ENCODE data around the gene ACMSD. TPM values are rescaled to one million over a fixed set of nuclear protein-coding genes. Genes with fewer than 3 reads are reported as not detected.

Gene ACMSD
- total and polyA plus RNA-seq, 9 of the 15 experiments (the other 6 are each of a cell fraction or from before 2014, with no cell fraction given) = not detected

DNA sequence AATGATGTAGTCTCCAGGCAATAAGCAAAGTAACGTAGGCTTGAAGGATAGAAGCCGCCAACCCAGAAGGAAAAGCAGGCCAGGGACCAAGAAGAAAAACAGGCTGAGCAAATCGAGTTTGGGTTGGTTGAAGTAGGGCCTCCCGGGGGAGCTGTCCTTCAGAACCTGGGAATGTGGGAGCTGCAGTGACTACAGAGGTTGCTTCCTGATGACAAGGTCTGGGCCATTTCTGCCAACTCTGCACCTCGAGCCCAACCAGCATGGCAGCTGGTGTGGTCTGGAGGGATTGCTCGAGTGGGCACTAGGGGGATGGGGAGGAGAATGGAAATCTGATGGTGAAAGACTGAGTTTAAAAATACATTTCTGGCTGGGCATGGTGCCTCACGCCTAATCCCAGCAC lies 14.1 kb downstream of the ACMSD start (continued):
- TF ChIP-seq, protein P1, sequence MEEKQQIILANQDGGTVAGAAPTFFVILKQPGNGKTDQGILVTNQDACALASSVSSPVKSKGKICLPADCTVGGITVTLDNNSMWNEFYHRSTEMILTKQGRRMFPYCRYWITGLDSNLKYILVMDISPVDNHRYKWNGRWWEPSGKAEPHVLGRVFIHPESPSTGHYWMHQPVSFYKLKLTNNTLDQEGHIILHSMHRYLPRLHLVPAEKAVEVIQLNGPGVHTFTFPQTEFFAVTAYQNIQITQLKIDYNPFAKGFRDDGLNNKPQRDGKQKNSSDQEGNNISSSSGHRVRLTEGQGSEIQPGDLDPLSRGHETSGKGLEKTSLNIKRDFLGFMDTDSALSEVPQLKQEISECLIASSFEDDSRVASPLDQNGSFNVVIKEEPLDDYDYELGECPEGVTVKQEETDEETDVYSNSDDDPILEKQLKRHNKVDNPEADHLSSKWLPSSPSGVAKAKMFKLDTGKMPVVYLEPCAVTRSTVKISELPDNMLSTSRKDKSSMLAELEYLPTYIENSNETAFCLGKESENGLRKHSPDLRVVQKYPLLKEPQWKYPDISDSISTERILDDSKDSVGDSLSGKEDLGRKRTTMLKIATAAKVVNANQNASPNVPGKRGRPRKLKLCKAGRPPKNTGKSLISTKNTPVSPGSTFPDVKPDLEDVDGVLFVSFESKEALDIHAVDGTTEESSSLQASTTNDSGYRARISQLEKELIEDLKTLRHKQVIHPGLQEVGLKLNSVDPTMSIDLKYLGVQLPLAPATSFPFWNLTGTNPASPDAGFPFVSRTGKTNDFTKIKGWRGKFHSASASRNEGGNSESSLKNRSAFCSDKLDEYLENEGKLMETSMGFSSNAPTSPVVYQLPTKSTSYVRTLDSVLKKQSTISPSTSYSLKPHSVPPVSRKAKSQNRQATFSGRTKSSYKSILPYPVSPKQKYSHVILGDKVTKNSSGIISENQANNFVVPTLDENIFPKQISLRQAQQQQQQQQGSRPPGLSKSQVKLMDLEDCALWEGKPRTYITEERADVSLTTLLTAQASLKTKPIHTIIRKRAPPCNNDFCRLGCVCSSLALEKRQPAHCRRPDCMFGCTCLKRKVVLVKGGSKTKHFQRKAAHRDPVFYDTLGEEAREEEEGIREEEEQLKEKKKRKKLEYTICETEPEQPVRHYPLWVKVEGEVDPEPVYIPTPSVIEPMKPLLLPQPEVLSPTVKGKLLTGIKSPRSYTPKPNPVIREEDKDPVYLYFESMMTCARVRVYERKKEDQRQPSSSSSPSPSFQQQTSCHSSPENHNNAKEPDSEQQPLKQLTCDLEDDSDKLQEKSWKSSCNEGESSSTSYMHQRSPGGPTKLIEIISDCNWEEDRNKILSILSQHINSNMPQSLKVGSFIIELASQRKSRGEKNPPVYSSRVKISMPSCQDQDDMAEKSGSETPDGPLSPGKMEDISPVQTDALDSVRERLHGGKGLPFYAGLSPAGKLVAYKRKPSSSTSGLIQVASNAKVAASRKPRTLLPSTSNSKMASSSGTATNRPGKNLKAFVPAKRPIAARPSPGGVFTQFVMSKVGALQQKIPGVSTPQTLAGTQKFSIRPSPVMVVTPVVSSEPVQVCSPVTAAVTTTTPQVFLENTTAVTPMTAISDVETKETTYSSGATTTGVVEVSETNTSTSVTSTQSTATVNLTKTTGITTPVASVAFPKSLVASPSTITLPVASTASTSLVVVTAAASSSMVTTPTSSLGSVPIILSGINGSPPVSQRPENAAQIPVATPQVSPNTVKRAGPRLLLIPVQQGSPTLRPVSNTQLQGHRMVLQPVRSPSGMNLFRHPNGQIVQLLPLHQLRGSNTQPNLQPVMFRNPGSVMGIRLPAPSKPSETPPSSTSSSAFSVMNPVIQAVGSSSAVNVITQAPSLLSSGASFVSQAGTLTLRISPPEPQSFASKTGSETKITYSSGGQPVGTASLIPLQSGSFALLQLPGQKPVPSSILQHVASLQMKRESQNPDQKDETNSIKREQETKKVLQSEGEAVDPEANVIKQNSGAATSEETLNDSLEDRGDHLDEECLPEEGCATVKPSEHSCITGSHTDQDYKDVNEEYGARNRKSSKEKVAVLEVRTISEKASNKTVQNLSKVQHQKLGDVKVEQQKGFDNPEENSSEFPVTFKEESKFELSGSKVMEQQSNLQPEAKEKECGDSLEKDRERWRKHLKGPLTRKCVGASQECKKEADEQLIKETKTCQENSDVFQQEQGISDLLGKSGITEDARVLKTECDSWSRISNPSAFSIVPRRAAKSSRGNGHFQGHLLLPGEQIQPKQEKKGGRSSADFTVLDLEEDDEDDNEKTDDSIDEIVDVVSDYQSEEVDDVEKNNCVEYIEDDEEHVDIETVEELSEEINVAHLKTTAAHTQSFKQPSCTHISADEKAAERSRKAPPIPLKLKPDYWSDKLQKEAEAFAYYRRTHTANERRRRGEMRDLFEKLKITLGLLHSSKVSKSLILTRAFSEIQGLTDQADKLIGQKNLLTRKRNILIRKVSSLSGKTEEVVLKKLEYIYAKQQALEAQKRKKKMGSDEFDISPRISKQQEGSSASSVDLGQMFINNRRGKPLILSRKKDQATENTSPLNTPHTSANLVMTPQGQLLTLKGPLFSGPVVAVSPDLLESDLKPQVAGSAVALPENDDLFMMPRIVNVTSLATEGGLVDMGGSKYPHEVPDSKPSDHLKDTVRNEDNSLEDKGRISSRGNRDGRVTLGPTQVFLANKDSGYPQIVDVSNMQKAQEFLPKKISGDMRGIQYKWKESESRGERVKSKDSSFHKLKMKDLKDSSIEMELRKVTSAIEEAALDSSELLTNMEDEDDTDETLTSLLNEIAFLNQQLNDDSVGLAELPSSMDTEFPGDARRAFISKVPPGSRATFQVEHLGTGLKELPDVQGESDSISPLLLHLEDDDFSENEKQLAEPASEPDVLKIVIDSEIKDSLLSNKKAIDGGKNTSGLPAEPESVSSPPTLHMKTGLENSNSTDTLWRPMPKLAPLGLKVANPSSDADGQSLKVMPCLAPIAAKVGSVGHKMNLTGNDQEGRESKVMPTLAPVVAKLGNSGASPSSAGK (IDR thresholded peaks at IDR 0.05) = no peak
- no peak for TF ChIP-seq ZNF444 (CRISPR knock-in tag; IDR thresholded peaks at IDR 0.05)
- TF ChIP-seq CBX3 (IDR thresholded peaks at IDR 0.05; ENCODE audit: borderline replicate concordance in 1 of 2, low read length in 2 of 2) = no peak
- TF ChIP-seq, protein P2, sequence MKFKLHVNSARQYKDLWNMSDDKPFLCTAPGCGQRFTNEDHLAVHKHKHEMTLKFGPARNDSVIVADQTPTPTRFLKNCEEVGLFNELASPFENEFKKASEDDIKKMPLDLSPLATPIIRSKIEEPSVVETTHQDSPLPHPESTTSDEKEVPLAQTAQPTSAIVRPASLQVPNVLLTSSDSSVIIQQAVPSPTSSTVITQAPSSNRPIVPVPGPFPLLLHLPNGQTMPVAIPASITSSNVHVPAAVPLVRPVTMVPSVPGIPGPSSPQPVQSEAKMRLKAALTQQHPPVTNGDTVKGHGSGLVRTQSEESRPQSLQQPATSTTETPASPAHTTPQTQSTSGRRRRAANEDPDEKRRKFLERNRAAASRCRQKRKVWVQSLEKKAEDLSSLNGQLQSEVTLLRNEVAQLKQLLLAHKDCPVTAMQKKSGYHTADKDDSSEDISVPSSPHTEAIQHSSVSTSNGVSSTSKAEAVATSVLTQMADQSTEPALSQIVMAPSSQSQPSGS (CRISPR knock-in tag; IDR thresholded peaks at IDR 0.05) = no peak
- TF ChIP-seq KDM1A (IDR thresholded peaks at IDR 0.05) = no peak
- TF ChIP-seq ZNF717 (CRISPR knock-in tag; IDR thresholded peaks at IDR 0.05) = no peak
- TF ChIP-seq ZNF311 (CRISPR knock-in tag; IDR thresholded peaks at IDR 0.05) = no peak
- TF ChIP-seq ZNF778 (CRISPR knock-in tag; IDR thresholded peaks at IDR 0.05) = no peak
- no peak for TF ChIP-seq SIRT6 (IDR thresholded peaks at IDR 0.05; ENCODE audit: low read depth, low read length)
- TF ChIP-seq, protein P3, sequence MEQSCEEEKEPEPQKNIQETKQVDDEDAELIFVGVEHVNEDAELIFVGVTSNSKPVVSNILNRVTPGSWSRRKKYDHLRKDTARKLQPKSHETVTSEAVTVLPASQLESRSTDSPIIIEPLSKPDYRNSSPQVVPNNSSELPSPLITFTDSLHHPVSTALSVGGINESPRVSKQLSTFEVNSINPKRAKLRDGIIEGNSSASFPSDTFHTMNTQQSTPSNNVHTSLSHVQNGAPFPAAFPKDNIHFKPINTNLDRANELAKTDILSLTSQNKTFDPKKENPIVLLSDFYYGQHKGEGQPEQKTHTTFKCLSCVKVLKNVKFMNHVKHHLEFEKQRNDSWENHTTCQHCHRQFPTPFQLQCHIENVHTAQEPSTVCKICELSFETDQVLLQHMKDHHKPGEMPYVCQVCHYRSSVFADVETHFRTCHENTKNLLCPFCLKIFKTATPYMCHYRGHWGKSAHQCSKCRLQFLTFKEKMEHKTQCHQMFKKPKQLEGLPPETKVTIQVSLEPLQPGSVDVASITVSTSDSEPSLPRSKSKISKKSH (CRISPR knock-in tag; IDR thresholded peaks at IDR 0.05) = no peak
- TF ChIP-seq, protein P4, sequence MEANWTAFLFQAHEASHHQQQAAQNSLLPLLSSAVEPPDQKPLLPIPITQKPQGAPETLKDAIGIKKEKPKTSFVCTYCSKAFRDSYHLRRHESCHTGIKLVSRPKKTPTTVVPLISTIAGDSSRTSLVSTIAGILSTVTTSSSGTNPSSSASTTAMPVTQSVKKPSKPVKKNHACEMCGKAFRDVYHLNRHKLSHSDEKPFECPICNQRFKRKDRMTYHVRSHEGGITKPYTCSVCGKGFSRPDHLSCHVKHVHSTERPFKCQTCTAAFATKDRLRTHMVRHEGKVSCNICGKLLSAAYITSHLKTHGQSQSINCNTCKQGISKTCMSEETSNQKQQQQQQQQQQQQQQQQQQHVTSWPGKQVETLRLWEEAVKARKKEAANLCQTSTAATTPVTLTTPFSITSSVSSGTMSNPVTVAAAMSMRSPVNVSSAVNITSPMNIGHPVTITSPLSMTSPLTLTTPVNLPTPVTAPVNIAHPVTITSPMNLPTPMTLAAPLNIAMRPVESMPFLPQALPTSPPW (CRISPR knock-in tag; IDR thresholded peaks at IDR 0.05) = no peak
- no peak for TF ChIP-seq ZNF3 (CRISPR knock-in tag; IDR thresholded peaks at IDR 0.05)
